SK-N-SH (cell line): ENCODE data around the gene BTNL8. TPM values are rescaled to one million over a fixed set of nuclear protein-coding genes. Genes with fewer than 3 reads are reported as not detected.
A peak's percentile ranks its signal among the peaks of the same experiment; 100 is the strongest.

ENCODE experiments used
- CTCF ChIA-PET: fragments of 300-600, 350-600 bp; formaldehyde crosslinking; extraction: SDS; loops from one replicate; lab custom pipeline; 2021; lab: Yijun Ruan, JAX
- POLR2A ChIA-PET: fragments of 350-600 bp; sonication (Branson Sonifier 250); formaldehyde crosslinking; extraction: SDS; loops from one replicate; lab custom pipeline; 2020; ENCODE audit warnings: antibody characterized with exemption, inconsistent platforms; lab: Yijun Ruan, JAX
- DNase-seq: peaks from one replicate; pipeline ENCODE4 v3.0.0; 2012
- H2AFZ ChIP-seq: fragments of 200-600 bp; sonication (generic); 2 replicates; pipeline ENCODE4 v1.8.1; 2016; ENCODE audit warnings: antibody characterized with exemption, mild to moderate bottlenecking, low read depth
- H3F3A ChIP-seq: fragments of 200-600 bp; sonication (generic); replicated peaks from 2 replicates; pipeline ENCODE3; 2016; ENCODE audit warnings: antibody characterized with exemption, mild to moderate bottlenecking; ENCODE audit not compliant: insufficient read depth
- H3K27ac ChIP-seq, 2 experiments: fragments of 200-500 bp in 1 of 2; fragments of 200-600 bp in 1 of 2; sonication (Bioruptor generic) in 1 of 2; sonication (generic), shearing (Covaris generic) in 1 of 2; 2 replicates each; pipeline versions ENCODE4 v1.5.1 to v1.6.1; 2014 to 2016; ENCODE audit warnings: low read depth in 2 of 2, inconsistent platforms in 1 of 2, low read length in 1 of 2, mild to moderate bottlenecking in 1 of 2, mixed read lengths in 1 of 2
- H3K27me3 ChIP-seq: fragments of 200-600 bp; sonication (generic), shearing (Covaris generic); 2 replicates; pipeline ENCODE4 v1.6.1; 2016; ENCODE audit warnings: mixed run types; ENCODE audit not compliant: insufficient read depth
- H3K36me3 ChIP-seq, 2 experiments: fragments of 200-500 bp in 1 of 2; fragments of 200-600 bp in 1 of 2; sonication (Bioruptor generic) in 1 of 2; sonication (generic) in 1 of 2; replicated peaks in 1 of 2; 2 replicates each; pipeline versions ENCODE3 to v1.5.1; 2014 to 2016; ENCODE audit warnings: low read length in 1 of 2, mild to moderate bottlenecking in 1 of 2; ENCODE audit not compliant: insufficient read depth in 2 of 2, control insufficient read depth in 1 of 2
- H3K4me1 ChIP-seq, 2 experiments: fragments of 200-500 bp in 1 of 2; fragments of 200-600 bp in 1 of 2; sonication (Bioruptor generic) in 1 of 2; sonication (generic), shearing (Covaris generic) in 1 of 2; 2 replicates each; pipeline versions ENCODE4 v1.5.1 to v1.6.1; 2014 to 2016; ENCODE audit warnings: low read depth in 1 of 2, low read length in 1 of 2, mixed run types in 1 of 2; ENCODE audit not compliant: insufficient read depth in 2 of 2, control insufficient read depth in 1 of 2
- H3K4me2 ChIP-seq: fragments of 200-600 bp; sonication (generic), shearing (Covaris generic); 2 replicates; pipeline ENCODE4 v1.6.1; 2017; ENCODE audit warnings: mixed run types
- H3K4me3 ChIP-seq, 2 experiments: fragments of 200-500 bp in 1 of 2; fragments of 200-600 bp in 1 of 2; sonication (Bioruptor generic) in 1 of 2; sonication (generic), shearing (Covaris generic) in 1 of 2; 2 replicates each; pipeline versions ENCODE4 v1.5.1 to v1.8.1; 2014 to 2016; ENCODE audit warnings: low read depth in 2 of 2, inconsistent platforms in 1 of 2, low read length in 1 of 2, mild to moderate bottlenecking in 1 of 2, mixed read lengths in 1 of 2, moderate library complexity in 1 of 2
- H3K79me2 ChIP-seq: fragments of 200-600 bp; sonication (generic); 2 replicates; pipeline ENCODE4 v1.8.1; 2017; ENCODE audit warnings: mild to moderate bottlenecking; ENCODE audit not compliant: insufficient read depth
- H3K9ac ChIP-seq: fragments of 200-600 bp; sonication (generic); 2 replicates; pipeline ENCODE4 v1.6.1; 2017; ENCODE audit warnings: mixed run types
- H3K9me2 ChIP-seq: fragments of 200-600 bp; sonication (generic); 2 replicates; pipeline ENCODE4 v1.6.1; 2017; ENCODE audit warnings: mixed run types
- H3K9me3 ChIP-seq: fragments of 200-600 bp; sonication (generic); 2 replicates; pipeline ENCODE4 v1.6.1; 2017; ENCODE audit warnings: mixed run types, mild to moderate bottlenecking, moderate library complexity
- H4K20me1 ChIP-seq: fragments of 200-600 bp; sonication (generic); 2 replicates; pipeline ENCODE4 v1.6.1; 2017; ENCODE audit warnings: mild to moderate bottlenecking, mixed run types; ENCODE audit not compliant: insufficient read depth
- CHD2 ChIP-seq: fragments of 150-350 bp; IDR thresholded peaks from 2 replicates; pipeline ENCODE4 v1.6.1; 2018; ENCODE audit warnings: low read length; ENCODE audit not compliant: partially characterized antibody
- CTCF ChIP-seq: fragments of 200-600 bp; sonication (generic); IDR thresholded peaks from 2 replicates; pipeline ENCODE4 v1.6.1; 2017; ENCODE audit warnings: antibody characterized with exemption, mild to moderate bottlenecking, moderate library complexity
- ELF1 ChIP-seq: IDR thresholded peaks from 2 replicates; pipeline ENCODE4 v1.4.0; 2012
- FOXJ3 ChIP-seq: sonication (generic); formaldehyde crosslinking; IDR thresholded peaks from 2 replicates; pipeline ENCODE4 v1.5.1; 2020; ENCODE audit warnings: mild to moderate bottlenecking, missing genetic modification reagents
- JUND ChIP-seq: IDR thresholded peaks from 2 replicates; pipeline ENCODE4 v1.4.0; 2012
- MEF2A ChIP-seq: IDR thresholded peaks from 2 replicates; pipeline ENCODE4 v1.4.0; 2012; ENCODE audit warnings: low read depth, borderline replicate concordance
- PBX3 ChIP-seq: IDR thresholded peaks from 2 replicates; pipeline ENCODE4; 2012
- POLR2AphosphoS5 ChIP-seq: IDR thresholded peaks from 2 replicates; pipeline ENCODE4 v1.6.1; 2012; ENCODE audit warnings: low read depth, low read length
- RFX5 ChIP-seq: IDR thresholded peaks from 2 replicates; pipeline ENCODE4 v1.6.1; 2012; ENCODE audit warnings: mild to moderate bottlenecking, improper control_type of control experiment, low read length
- SIN3A ChIP-seq: IDR thresholded peaks from 2 replicates; pipeline ENCODE4 v1.6.1; 2012; ENCODE audit warnings: low read depth, mild to moderate bottlenecking, low read length, moderate library complexity, borderline replicate concordance
- TCF12 ChIP-seq: IDR thresholded peaks from 2 replicates; pipeline ENCODE4 v1.4.0; 2012
- ZBTB33 ChIP-seq: IDR thresholded peaks from 2 replicates; pipeline ENCODE4 v1.4.0; 2012; ENCODE audit warnings: low read depth, borderline replicate concordance
- WGBS: methylation state at CpG from one replicate; pipeline ENCODE4 v1.1.6; 2017; ENCODE audit warnings: low lambda C conversion rate; 5-methylcytosine and 5-hydroxymethylcytosine counted together
- polyA plus RNA-seq, 3 experiments: library from polyadenylated mRNA; depleted of rRNA; stranded (reverse); fragments of >200 nt; gene quantifications; 2 replicates each; pipeline ENCODE4 v1.2.3, GENCODE V29; 2012

Gene BTNL8
- polyA plus RNA-seq, 1 of the 3 experiments (the other 2 are of a cell fraction) = not detected

GRCh38 chr5:180873615-180874520 lies 25.1 kb upstream of the BTNL8 start:
- 0 out of 2 replicates have a peak overlapping the region, but pooled peaks have one; percentile 16 for H2AFZ ChIP-seq
- CTCF ChIA-PET = no interaction called here

GRCh38 chr5:180874804-180875582 lies 24.0 kb upstream of the BTNL8 start:
- Histone ChIP-seq H3K27me3 (no peaks in the 10 kb centered on the region), H3K9me3 (no peaks in the 10 kb centered on the region; the same call in 1 of the 2 replicates), H3K79me2 (no peaks in the 10 kb centered on the region), H3K9me2 (no peaks in the 10 kb centered on the region), H3K9ac (no peak overlapping the region), H3K4me2 (no peak overlapping the region), H3K27ac (no peak overlapping the region), H2AFZ (no peak overlapping the region), H3K4me3 (no peak overlapping the region), H3K36me3 (no peaks in the 10 kb centered on the region), H3K4me1 (no peaks in the 10 kb centered on the region), H3F3A (no peaks in the 10 kb centered on the region), H4K20me1 (no peaks in the 10 kb centered on the region)
- 25% methylated on average over 9 of the region's 12 CpGs for WGBS
- POLR2A ChIA-PET = no interaction called here
- DNase-seq = no peak
- CTCF ChIA-PET = interaction anchor here (1.4 kb wide), 1 partner anchor 90 kb away, joined by 3 read pairs; no protein-coding TSS in a partner anchor
- TF ChIP-seq ELF1 (no peak), RFX5 (no peak), JUND (no peak), MEF2A (no peak), PBX3 (no peak), CTCF (no peak), ZBTB33 (no peak), TCF12 (no peak), FOXJ3 (CRISPR knock-in tag) (no peak)

More at GRCh38 chr5:180873615-180874520, 25.1 kb upstream of the BTNL8 start:
- Histone ChIP-seq H4K20me1 (no peaks in the 10 kb centered on the region), H3K79me2 (no peaks in the 10 kb centered on the region), H3K4me1 (no peaks in the 10 kb centered on the region), H3F3A (no peaks in the 10 kb centered on the region), H3K9me2 (no peaks in the 10 kb centered on the region), H3K27me3 (no peaks in the 10 kb centered on the region), H3K36me3 (no peaks in the 10 kb centered on the region), H3K4me3 (no peak overlapping the region), H3K4me2 (no peak overlapping the region), H3K9ac (no peak overlapping the region), H3K27ac (no peak overlapping the region), H3K9me3 (no peaks in the 10 kb centered on the region; the same call in 1 of the 2 replicates)
- POLR2A ChIA-PET = no interaction called here
- no peak for DNase-seq
- 56% methylated on average over 12 of the region's 13 CpGs for WGBS
- TF ChIP-seq POLR2AphosphoS5 (no peak), SIN3A (no peak), PBX3 (no peak), CHD2 (no peak), ZBTB33 (no peak)
